NCI-H187 treated with DMSO at 0.1 percent for 48 hours (cell line): ENCODE measurements around the gene ERG28.
"Not testable (repeated sequence)": the region's sequence is repeated elsewhere in the genome, so short reads cannot be mapped to it uniquely, and the experiment has no call there.

Experiments used
- DNase-seq: peaks from one replicate; lab custom pipeline; 2025; lab: John Stamatoyannopoulos, UW

ERG28 gene

DNA sequence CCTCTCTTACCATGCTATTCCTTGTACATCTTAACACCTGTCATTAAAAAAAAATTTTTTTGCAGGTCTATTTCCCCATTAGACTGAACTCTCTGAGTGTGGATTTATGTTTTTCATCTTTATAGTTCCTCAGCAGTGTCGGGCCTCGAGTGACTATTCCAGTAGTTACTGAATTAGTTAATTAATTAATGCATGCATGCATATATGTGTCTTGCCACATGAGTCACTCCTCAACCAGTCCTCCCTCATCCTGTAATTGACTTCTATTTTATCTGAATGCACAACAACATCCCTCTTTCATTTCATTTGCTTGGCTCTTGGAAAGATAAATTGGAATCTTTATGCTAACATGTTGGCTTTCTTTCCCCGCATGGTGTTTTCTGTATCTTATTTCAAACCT, 35.6 kb downstream of the ERG28 start:
- DNase-seq, result no peak

DNA sequence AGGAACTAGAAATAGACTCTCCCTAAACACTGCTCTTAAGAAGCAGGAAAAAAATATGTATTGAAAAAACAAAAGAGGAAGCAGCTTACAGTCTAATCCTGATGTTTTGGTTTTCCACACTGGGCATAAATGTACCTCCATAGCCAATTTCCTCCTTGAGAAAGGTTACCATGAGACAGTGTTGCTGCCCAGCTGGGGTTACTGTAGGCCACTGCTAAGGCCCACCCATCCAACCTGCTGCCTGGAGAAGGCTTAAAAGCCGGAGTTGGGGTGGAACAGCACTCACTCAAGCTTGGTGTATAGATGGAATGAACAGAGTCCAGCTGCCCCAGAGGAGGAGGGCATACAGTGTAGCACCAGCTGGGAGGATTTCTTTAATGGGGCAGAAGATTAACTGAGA, 41.1 kb downstream of the ERG28 start:
- no peak for DNase-seq

DNA sequence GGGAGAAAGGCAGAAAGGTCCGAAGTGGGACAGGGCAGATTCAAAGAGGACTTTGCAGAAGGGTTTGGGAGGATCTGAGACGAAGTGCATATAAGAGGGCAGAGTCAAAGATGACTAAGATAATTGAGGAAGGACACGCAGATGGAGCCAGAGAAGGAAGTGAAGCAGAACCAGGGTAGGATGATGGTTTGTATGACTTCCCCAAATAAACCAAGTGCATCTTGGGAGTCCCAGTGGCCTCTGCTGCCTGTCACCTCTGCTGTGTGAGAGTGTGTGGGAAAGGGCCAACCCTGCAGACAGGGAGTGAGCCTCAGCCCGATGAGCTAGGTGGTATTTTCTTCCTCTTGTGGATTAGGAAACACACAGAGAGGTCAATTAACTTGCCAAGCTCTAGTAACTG, 45.5 kb downstream of the ERG28 start:
- no peak for DNase-seq

DNA sequence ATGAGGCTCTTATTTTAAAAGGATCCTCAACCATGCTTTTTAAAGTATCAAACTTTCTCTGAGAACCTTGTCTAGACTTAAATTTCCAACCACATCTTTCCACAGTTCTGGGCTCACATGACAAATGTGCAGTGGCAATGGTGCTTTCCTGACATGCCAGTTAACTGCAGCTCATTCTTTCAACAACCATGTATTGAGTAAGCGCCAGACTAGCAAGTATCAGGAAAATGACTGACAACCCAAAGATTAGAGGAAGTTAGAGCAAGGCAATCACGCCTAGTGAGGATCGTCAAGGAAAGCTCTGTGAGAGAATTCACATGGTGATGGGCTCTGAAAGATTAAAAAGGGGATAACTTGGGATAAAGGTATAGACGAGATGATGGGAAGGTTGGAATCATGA, 46.5 kb downstream of the ERG28 start:
- no peak for DNase-seq

DNA sequence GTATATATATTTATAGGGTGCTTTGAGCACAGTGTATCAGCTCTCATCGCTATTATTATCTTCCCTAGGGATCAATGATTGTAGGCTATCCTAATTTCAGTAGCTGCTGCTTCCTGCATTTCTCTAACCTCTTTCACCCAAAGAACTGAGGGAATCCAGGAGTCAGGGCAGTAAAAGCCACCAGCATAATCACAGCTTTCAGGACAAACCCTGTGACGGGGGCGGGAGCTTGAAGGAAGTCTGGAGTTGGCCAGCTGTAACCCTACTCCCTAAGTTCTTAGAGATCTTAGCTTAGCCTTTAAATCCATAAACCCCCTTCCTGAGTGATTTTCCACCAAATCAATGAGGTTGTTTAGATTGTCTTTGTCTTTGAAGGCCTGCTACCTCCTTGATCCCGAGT, 48.5 kb downstream of the ERG28 start:
- DNase-seq, result no peak

DNA sequence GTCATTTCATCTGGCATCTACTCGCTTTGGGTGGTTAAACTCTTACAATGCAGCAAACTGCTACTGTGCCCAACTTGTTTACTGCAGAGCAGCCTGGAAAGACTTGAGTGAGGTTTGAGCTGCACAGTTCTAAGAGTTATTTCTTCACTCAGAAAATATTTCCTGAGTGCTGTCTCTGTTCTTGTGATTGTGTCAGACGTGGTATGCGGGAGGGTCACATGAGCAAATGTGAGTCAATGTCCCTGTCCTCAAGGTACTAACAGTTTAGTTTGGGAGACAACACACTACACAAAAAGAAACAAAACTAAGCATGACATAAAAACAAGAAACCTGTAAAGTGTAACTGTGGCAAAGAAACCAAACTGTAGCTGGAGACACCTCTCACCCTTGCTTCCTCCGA, 49.8 kb downstream of the ERG28 start:
- no peak for DNase-seq

DNA sequence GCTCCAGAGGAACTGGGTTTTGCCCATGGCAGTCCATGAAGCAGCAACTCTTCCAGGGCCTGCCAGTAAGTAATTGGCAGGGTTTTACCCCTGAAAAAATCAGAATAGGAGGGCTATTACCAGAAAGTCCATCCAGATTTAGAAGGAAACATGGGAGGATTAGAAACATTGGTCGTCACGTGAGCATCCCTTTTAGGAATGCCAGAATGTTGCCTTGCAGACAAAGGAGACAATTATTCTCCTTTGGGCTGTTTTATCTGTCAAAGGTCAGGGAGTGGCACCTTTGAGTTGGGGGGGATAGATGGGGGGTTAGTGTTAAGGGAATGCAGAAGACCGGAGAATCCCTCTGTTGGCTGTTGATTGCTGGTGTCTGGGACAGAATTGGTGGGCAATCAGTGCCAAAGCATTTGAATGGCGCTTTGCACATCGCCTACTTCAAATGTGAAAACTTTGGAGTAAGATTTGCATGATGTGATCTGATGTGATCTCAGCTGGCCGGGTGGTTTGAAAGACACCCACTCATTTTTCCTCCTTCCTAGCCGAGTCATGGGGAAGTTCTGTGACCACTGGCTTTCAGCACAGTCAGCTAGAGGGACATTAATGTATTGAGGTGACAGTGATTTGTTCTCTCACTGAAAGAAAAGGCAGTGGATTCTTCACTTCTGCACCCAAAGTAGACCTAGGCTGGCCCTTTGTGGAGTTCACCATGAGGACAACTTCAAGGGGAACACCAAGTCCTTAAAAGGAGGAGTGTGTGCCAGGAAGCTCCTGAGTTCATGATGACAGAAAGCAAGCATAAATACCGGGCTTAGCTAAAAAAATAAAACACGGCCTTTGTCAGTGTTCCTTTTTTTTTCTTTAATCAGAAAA, 50.8 kb downstream of the ERG28 start:
- DNase-seq, result no peak

DNA sequence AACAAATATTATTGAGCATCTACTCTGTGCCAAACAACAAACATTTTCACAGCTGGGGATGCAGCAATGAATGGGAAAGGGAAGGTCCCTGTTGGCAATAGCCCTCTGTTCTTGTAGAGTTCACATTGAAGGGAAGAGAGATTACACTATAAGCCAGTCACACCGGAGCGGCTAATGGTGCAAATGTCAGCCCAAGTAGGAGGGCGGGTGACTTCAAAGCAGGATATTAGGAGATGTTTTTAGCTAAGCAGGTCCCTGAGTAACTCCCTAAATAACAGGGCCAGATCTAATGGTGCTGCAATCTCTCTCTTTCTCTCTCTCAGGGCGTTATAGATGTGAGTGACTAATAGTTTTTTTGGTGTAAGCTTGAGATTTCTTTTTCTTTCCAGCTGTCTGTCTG, 51.6 kb downstream of the ERG28 start:
- DNase-seq, result no peak

DNA sequence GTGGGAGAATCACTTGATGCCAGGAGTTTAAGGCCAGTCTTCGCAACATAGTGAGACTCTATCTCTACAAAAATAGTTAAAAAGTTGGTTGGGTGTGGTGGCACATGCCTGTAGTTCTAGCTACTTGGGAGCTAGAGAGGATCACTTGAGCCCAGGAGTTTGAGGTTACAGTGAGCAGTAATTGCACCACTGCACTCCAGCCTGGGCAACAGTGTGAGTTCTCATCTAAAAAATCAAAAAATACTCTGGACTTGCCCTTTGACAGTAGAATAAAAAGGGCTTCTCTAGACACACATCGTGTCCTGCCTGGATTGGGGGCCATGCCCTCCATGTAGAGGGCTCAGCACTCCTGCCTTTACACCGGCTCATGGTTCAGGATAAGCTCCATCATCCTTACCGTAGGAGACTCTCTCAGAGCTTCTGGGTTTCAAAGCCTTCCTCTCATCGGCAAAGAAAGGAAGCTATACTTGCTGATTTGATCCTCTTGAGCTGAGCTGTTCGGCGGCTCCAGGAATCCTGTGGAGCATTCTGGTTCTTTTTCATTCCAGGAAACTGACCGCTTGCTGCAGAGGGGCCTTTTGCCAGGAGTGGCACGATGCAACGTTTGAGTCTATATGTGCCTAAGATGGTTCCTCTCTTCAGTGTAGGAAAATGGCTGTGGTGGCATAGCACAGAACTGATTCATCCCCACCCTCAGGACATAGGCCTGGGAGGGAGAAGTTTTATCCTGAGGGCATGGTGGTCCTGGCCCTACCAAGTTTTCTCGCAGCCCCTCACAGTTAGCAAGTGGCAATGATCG, 52.6 kb downstream of the ERG28 start:
- DNase-seq, result no peak

DNA sequence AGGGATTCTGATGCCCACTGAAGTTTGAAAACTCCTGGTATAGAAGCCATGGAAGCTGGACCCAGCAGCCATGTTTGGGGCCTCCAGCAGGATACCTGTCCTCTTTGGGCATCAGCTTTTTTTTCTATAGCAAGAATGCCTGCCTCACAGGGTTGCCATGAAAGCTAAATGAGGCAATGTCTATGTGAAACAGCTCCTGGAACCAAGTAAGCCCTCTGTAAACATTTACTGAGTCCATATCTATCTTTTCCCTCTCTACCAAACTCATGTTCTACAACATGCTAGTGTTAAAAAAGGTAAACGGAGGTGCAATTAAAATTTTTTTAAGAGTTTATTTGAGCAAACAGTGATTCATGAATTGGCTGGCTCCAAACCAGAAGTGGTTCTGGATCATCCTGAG, 53.6 kb downstream of the ERG28 start:
- no peak for DNase-seq

DNA sequence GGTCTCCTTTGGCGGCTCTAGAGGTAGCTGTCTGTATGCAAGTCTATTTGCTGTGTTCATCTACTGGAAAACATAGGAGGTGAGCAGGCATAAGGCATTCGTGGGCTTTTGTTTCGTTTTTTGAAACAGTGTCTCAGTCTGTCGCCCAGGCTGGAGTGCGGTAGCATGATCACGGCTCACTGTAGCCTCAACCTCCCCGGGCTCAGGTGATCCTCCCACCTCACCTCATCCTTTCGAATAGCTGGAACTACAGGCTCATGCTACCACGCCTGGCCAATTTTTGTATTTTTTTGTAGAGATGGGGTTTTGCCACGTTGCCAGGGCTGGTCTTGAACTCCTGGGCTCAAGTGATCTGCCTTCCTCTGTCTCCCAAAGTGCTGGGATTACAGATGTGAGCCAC, 54.8 kb downstream of the ERG28 start:
- DNase-seq, result no peak

DNA sequence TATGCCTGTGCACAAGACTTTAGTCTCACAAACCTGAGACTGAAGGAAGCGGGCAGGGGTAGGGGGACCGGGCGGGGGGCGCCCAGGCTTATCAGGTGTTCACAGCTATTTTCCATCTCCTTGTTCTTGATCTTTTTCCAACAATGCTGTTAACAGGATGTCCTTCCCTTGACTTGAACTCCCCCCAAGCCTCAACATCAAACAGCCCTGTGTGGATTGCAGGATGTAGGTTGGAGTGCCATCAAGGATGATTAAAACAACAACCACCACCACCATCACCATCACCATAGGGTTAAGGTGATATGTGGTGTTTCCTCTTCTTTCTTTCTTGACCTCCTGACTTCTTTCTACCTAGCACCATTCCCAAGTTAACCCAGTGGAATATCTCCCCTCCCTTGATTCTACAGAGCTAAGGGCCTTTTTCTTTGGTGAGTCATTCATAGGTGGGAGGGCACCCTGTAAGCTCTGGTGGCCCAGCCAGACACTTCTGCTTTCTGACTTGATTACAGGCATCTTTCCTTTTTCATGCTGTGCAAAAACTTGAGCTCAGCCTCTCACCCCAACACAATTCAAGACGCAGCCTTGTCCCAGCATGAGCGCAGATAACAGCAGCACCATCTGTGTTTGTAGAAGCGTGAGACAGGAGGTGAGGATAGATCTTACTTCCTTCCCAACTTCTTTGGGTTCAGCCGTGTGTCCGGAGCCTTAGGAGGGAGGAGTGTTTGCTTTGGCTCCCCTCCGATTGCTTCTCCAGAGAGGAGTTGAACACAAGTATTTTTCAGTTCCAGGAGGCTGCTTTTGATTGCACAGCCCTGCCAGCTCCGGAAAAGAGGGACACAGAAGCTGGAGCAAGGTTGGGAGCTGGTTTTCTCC, 55.5 kb downstream of the ERG28 start:
- DNase-seq, result no peak

DNA sequence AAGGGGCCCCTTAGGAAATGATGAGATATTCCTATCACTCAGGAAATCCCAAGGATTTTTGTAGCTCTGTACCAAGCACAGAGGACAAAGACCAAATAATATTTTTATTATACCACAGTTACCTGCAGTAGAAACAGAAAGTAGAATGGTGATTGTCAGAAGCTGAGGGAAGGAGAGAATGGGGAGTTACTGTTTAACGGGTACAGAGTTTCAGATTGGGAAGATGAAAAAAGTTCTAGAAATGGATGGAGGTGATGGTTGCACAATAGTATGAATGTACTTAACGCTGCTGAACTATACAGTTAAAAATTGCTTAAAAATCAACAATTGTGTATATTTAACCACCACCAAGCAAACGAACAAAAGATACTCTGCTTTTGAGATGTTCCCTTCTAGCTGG, 58.2 kb downstream of the ERG28 start:
- no peak for DNase-seq

DNA sequence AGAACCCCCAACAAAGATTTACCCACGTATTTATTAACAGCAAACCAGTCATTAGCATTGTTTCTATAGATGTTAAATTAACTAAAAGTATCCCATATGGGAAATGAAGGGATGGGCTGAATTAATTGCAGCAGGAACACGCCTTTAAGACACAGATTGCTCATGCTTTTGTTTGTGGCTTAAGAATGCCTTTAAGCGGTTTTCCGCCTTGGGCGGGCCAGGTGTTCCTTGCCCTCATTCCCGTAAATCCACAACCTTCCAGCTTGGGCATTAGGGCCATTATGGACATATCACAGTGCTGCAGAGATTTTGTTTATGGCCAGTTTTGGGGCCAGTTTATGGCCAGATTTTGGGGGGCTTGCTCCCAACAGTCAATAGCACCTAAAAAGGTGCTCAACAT, 59.6 kb downstream of the ERG28 start:
- not testable (repeated sequence) for DNase-seq

DNA sequence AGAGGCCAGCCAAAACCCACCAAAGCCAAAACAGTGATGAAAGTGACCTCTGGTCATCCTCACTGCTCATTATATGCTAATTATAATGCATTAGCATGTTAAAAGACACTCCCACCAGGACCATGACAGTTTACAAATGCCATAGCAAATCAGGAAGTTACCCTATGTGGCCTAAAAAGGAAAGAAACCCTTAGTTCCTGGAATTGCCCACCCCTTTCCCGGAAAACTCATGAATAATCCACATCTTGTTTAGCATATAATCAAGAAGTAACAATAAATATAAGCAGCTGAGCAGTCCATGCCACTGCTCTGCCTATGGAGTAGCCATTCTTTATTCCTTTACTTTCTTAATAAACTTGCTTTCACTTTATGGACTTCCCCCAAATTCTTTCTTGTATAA, 60.6 kb downstream of the ERG28 start:
- not testable (repeated sequence) for DNase-seq
